NCI-H2029 (cell line): ENCODE measurements around the gene NUP54.

ENCODE experiments used
- DNase-seq: peaks from one replicate; lab custom pipeline; 2025; lab: John Stamatoyannopoulos, UW

NUP54 gene

GRCh38 chr4:76147454-76148141, 599 bp downstream of the NUP54 start:
- peak; percentile 42 for DNase-seq

DNA sequence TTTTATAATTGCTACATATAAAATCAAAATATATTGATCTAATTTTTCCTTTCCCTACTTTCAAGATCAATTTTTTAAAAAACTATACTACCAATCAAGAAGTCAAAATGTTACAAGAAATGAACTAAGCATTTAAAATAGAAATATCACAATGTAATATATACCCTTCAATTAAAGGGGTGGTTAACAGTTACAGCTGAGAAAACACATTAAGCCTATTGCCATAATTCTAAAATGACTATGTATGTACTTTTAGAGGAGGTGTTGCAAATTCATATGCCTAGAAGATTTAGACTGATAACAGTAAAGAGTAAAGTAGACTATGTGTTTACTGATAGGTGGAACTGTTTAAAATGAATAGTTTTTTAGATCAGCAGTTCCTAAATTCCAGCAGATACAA, 3.7 kb downstream of the NUP54 start:
- no peak for DNase-seq

DNA sequence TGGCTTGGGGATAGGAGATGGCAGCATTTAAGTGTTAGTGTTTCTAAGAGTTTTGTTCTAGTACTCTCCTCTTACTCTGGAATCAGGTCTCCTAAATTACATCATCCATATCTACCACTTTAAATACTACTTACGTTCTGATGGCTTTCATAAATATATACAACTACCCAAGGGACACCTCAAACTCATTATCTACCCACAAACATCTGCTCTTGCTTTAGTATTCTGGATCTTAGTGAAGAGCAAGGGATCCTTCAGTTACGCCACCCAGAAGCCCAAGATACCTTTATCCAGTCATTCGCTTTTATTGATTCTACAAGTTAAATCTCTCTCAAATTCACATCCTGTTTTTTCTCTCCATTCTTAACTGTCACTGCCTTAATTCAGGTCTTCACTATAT, 7.0 kb downstream of the NUP54 start:
- DNase-seq, result no peak

GRCh38 chr4:76127754-76128153, 20.4 kb downstream of the NUP54 start:
- DNase-seq, result no peak

- no peak for DNase-seq
Observed at GRCh38 chr4:76125816-76126215, 22.4 kb downstream of the NUP54 start.

DNA sequence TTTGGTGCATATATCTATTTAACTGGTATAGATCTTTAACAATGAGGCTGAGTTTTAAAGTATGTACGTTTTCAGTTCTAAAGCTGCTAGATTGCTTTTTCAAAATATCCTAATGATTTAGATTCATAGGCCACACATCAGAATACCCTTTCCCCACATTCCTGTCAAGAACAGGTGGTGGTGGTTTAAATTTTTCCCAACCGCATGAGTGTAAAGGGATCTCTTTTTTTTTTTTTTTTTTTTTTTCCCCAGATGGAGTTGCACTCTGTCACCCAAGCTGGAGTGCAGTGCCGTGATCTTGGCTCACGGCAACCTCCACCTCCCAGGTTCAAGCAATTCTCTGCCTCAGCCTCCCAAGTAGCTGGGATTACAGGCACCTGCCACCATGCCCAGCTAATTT, 28.0 kb downstream of the NUP54 start:
- no peak for DNase-seq

DNA sequence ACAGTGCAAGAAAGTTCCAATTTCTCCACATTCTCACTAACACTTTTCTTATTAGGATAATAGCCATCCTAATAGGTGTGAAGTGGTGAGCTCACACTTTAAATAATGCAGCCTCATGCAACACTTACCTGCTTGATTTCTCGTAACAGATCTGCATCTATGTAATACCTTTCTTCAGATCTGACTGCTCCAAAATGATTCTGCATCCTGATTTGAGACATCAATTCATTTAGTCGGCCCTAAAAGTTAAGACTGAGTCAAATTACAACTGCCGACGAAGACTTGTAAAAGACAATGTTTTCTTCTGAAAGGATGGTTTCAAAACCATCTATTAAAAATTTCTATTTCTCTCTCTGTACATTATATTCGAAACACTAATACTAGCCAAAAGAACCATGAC, 30.7 kb downstream of the NUP54 start:
- DNase-seq, result no peak

- no peak for DNase-seq
Observed at GRCh38 chr4:76116821-76117220, 31.4 kb downstream of the NUP54 start.

DNA sequence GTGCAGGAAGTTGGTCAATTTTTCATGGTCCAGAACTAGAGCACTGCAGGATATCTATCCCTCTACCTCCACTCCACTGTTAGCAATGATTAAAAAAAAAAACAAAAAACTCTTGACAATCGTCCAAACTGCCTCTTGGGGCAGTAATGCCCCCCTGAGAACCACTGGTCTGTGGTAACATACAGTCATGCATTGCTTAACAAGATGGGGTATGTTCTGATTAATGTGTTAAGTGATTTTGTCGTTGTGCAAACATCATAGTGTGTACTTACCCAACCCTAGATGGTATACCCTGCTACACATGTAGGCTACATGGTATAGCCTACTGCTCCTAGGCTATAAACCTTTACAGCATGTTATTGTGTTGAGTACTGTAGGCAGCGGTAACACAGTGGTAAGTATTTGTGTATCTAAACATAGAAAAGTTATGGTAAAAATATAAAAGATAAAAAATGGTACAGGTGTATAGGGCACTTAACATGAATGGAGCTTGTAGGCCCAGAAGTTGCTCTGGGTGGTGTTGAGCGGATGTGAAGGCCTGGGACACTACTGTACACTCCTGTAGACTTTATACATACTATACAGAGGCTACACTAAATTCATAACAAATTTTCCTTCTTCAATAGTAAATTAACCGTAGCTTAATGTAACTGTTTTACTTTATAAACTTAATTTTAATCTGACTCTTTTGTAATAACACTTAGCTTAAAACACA, 39.6 kb downstream of the NUP54 start:
- no peak for DNase-seq

DNA sequence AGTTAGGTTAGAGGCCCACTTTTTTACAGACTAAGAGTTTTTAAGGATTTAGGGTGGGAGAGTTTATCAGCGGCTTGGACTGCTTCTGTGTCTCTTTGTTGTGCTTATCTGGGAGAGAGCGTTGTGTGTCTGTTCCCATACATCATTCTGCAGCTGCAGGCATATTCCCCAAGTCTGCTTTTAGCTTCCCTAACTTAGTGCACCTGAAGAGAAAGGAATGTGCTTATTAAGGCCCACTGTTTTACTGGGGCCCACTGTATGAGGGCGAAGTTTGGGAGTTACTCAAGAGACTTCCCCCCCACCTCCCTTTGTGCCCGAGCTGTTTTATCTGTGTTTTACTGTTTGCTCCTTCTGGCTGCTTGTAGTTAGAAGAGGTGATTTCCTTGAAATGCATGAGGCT, 41.8 kb downstream of the NUP54 start:
- DNase-seq, result no peak

GRCh38 chr4:76105652-76106051, 42.5 kb downstream of the NUP54 start:
- DNase-seq, result no peak

DNA sequence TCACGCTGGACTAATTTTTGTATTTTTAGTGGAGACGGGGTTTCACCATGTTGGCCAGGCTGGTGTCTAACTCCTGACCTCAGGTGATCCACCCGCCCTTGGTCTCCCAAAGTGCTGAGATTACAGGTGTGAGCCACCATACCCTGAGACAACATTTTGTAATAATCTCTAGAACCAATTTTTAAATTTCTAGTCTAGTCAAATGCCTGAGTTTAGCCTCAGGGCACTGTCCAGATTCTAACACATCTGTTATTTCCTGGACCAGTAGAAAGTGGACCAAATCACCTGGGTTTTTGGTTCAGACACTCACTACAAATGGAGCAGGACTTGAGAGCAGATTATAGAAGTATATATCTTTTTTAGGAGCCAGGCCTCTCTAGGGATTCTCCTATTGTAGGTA, 52.1 kb downstream of the NUP54 start:
- no peak for DNase-seq

GRCh38 chr4:76095568-76095967, 52.6 kb downstream of the NUP54 start:
- no peak for DNase-seq

DNA sequence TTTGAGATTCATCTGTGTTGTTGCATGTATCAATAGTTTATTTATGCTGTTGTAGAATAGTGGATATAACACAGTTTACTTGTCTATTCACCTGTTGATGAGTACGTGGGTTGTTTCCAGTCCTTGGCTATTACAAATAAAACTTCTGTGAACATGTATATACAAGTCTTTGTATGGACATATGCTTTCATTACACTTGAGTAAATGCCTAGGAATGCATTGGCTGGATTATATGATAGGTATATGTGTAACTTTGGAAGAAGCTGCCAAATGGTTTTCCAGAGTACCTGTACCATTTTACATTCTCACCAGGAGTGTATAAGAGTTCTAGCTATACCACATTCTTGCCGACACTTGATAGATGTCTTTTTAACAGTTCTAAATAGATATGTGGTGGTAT, 57.1 kb downstream of the NUP54 start:
- DNase-seq, result no peak

GRCh38 chr4:76090241-76090691, 57.9 kb downstream of the NUP54 start:
- DNase-seq, result no peak

GRCh38 chr4:76088719-76089118, 59.5 kb downstream of the NUP54 start:
- DNase-seq, result no peak

- DNase-seq, result peak; percentile 48
Observed at GRCh38 chr4:76087007-76087769, 61.0 kb downstream of the NUP54 start.

DNA sequence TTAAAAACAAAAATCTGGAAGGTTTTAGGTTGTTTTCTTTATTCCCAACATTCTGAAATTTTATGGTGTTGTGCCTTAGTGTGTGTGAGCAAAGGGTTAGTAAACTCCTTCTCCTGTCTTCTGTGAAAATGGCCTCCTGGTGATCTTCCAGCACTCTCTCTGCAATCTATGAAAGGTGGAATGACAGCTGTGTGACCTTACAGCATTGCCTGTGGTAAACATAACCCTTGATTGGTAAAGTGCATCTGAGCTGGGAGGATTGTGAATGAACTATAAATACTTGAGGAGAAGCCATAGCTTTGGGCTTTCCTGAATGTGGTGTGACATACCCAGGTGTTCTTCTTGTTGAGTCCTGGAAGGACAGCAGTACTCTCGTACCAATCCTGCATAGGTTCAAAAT, 63.7 kb downstream of the NUP54 start:
- DNase-seq, result no peak

DNA sequence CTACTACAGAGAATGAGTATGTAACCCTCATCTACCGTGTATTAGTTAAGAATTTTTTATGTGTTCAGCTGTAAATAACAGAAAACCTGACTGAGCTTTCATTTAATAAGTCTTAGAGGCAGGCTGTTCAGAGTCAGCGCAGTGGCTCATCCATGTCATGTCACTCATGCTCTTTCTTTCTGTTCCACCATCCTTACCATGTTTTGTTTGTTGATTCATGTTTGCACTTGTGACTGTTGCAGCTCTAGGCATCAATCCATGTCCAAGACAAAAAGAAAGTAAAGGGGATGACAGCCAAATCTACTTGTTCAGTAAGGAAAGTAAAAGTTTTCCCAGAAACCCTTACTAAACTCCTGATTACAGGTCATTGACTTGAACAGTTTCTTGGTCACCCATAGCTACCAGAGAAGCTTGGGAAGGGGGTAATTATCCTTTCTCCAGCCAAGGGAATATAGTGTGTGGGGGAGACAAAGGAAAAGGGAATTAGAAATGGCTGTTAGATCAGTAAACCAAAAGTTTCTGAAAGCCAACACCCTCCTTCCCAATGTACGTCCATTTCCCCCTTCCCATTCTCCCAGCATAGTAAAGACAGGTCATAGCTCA, 64.7 kb downstream of the NUP54 start:
- no peak for DNase-seq

- no peak for DNase-seq
Observed at GRCh38 chr4:76078033-76078613, 70.1 kb downstream of the NUP54 start.

DNA sequence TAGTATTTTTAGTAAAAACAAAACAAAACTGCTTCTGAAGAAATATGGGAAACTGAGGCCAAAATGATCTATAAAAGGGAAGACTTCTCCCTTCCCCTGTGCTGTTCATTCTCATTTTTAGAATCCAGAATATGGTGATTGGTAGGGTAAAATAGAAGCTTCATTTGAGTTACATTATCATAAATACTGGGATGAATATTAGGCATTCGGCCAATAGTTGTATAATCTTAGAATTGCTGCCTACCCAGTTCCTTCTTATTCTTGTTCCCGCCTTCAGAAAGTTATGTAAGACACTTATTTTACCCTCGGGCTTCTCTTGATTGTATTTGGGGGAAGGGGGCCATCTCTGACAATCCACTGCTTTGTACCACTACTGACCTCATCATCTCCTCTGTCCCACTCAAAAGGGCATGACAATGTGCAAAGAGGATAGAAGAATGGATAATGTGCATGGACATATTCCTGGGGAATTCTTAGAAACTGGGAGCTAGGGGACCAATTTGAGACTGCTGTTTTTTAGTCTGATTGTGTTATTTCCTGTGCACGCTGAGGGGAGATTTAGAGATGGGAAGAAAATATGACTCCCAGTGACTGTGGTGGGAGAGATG, 73.1 kb downstream of the NUP54 start:
- DNase-seq, result no peak

GRCh38 chr4:76074468-76074867, 73.7 kb downstream of the NUP54 start, which contains the start of gene ART3:
Gene ART3, plus strand, starts transcription at chr4:76074709. Its CDS starts 1,181 bp downstream, at chr4:76075890.
- no peak for DNase-seq
